ENCODE results near the gene RSPH9.

Gene RSPH9

GRCh38 chr6:43635387-43636307, 9.2 kb upstream of the RSPH9 start, which contains the start of gene MAD2L1BP:
Gene MAD2L1BP (plus strand): TSS chr6:43635840. CDS start chr6:43635876, 36 bp downstream.
- peaks cover 7% of the 10 kb centered on the region for H3K79me1 ChIP-seq (ENCODE audit: low read length)
- H3K9ac ChIP-seq (ENCODE audit: low read length) = peak within 1 kb of the TSS; percentile 92
- peaks cover 4% of the 10 kb centered on the region for H3K79me2 ChIP-seq (ENCODE audit: control insufficient read depth, insufficient read depth, low read length, poor library complexity)
- H3K4me3 ChIP-seq (ENCODE audit: low read depth, low read length) = peak within 1 kb of the TSS; percentile 93
- H3K36me3 ChIP-seq (ENCODE audit: control insufficient read depth in 1 of 2, insufficient read depth in 2 of 2, low read length in 2 of 2) = peaks cover 15 to 16% of the 10 kb centered on the region in 2 experiments
- H3K23ac ChIP-seq (ENCODE audit: low read length) = no peak within 1 kb of the TSS
- no peaks in the 10 kb centered on the region for H3K27me3 ChIP-seq (ENCODE audit: insufficient read depth, low read length)
- no CpG with 5 or more reads among the region's 48 CpGs for WGBS (ENCODE audit: extremely low coverage, insufficient coverage, insufficient read length)
- H2BK5ac ChIP-seq (ENCODE audit: low read depth, low read length, poor library complexity) = peak within 1 kb of the TSS; percentile 48
- peak; percentile 68 to 86 for DNase-seq
- H4K91ac ChIP-seq (ENCODE audit: low read depth, low read length) = peak within 1 kb of the TSS; percentile 87
- H2BK120ac ChIP-seq (ENCODE audit: insufficient read depth, low read length, poor library complexity) = peak within 1 kb of the TSS; percentile 67
- H3K27ac ChIP-seq (ENCODE audit: low read depth, low read length) = no peak within 1 kb of the TSS
- peak within 1 kb of the TSS; percentile 89 for H4K12ac ChIP-seq (ENCODE audit: low read depth, low read length)
- H3K9me3 ChIP-seq (ENCODE audit: insufficient read depth, low read depth, low read length) = no peaks in the 10 kb centered on the region
- H3K18ac ChIP-seq (ENCODE audit: low read length) = peak within 1 kb of the TSS; percentile 91
- peak within 1 kb of the TSS; percentile 94 for H2AFZ ChIP-seq (ENCODE audit: insufficient read depth, low read length, poor library complexity)
- H4K8ac ChIP-seq (ENCODE audit: low read depth, low read length) = peak within 1 kb of the TSS; percentile 97
- peak within 1 kb of the TSS; percentile 84 for H2AK5ac ChIP-seq (ENCODE audit: low read length)
- H2BK12ac ChIP-seq (ENCODE audit: low read length) = peak within 1 kb of the TSS; percentile 37
- H3K4me1 ChIP-seq (ENCODE audit: control insufficient read depth in 1 of 2, insufficient read depth in 2 of 2, low read length in 2 of 2) = peaks cover 10 to 12% of the 10 kb centered on the region in 2 experiments
- peak within 1 kb of the TSS; percentile 93 for H3K14ac ChIP-seq (ENCODE audit: low read length)
- peak within 1 kb of the TSS; percentile 71 for H3K4ac ChIP-seq (ENCODE audit: low read depth, low read length)
- H3K4me2 ChIP-seq (ENCODE audit: low read length) = peak within 1 kb of the TSS; percentile 62

GRCh38 chr6:43636308-43636659, 8.6 kb upstream of the RSPH9 start:
- Histone ChIP-seq H2AFZ (ENCODE audit: insufficient read depth, low read length, poor library complexity) (peak overlapping the region; percentile 81), H2BK120ac (ENCODE audit: insufficient read depth, low read length, poor library complexity) (no peak overlapping the region), H3K36me3 (ENCODE audit: control insufficient read depth in 1 of 2, insufficient read depth in 2 of 2, low read length in 2 of 2) (peaks cover 18 to 19% of the 10 kb centered on the region in 2 experiments), H3K4me1 (ENCODE audit: control insufficient read depth in 1 of 2, insufficient read depth in 2 of 2, low read length in 2 of 2) (peaks cover 7 to 8% of the 10 kb centered on the region in 2 experiments), H3K27me3 (ENCODE audit: insufficient read depth, low read length) (no peaks in the 10 kb centered on the region), H3K4me3 (ENCODE audit: low read depth, low read length) (peak overlapping the region; percentile 93), H2AK5ac (ENCODE audit: low read length) (no peak overlapping the region), H3K18ac (ENCODE audit: low read length) (no peak overlapping the region), H4K8ac (ENCODE audit: low read depth, low read length) (peak overlapping the region; percentile 97), H3K79me1 (ENCODE audit: low read length) (peaks cover 7% of the 10 kb centered on the region), H3K79me2 (ENCODE audit: control insufficient read depth, insufficient read depth, low read length, poor library complexity) (peaks cover 4% of the 10 kb centered on the region), H3K23ac (ENCODE audit: low read length) (no peak overlapping the region), H3K14ac (ENCODE audit: low read length) (no peak overlapping the region), H3K27ac (ENCODE audit: low read depth, low read length) (no peak overlapping the region), H2BK5ac (ENCODE audit: low read depth, low read length, poor library complexity) (no peak overlapping the region), H3K9ac (ENCODE audit: low read length) (peak overlapping the region; percentile 92), H3K4ac (ENCODE audit: low read depth, low read length) (peak overlapping the region; percentile 71), H4K91ac (ENCODE audit: low read depth, low read length) (peak overlapping the region; percentile 81), H3K9me3 (ENCODE audit: insufficient read depth, low read depth, low read length) (no peaks in the 10 kb centered on the region), H2BK12ac (ENCODE audit: low read length) (no peak overlapping the region), H4K12ac (ENCODE audit: low read depth, low read length) (no peak overlapping the region), H3K4me2 (ENCODE audit: low read length) (peak overlapping the region; percentile 62)
- DNase-seq = no peak
- no CpG with 5 or more reads among the region's 7 CpGs for WGBS (ENCODE audit: extremely low coverage, insufficient coverage, insufficient read length)

GRCh38 chr6:43639984-43640800, 4.6 kb upstream of the RSPH9 start:
- Histone ChIP-seq H3K79me1 (ENCODE audit: low read length) (peaks cover 7% of the 10 kb centered on the region), H3K14ac (ENCODE audit: low read length) (no peak overlapping the region), H3K27me3 (ENCODE audit: insufficient read depth, low read length) (no peaks in the 10 kb centered on the region), H3K79me2 (ENCODE audit: control insufficient read depth, insufficient read depth, low read length, poor library complexity) (peaks cover 4% of the 10 kb centered on the region), H2BK5ac (ENCODE audit: low read depth, low read length, poor library complexity) (no peak overlapping the region), H3K4me1 (ENCODE audit: control insufficient read depth in 1 of 2, insufficient read depth in 2 of 2, low read length in 2 of 2) (peaks cover 9 to 10% of the 10 kb centered on the region in 2 experiments), H3K9ac (ENCODE audit: low read length) (no peak overlapping the region), H3K18ac (ENCODE audit: low read length) (no peak overlapping the region), H2AFZ (ENCODE audit: insufficient read depth, low read length, poor library complexity) (no peak overlapping the region), H2BK12ac (ENCODE audit: low read length) (no peak overlapping the region), H2AK5ac (ENCODE audit: low read length) (no peak overlapping the region), H3K36me3 (ENCODE audit: control insufficient read depth in 1 of 2, insufficient read depth in 2 of 2, low read length in 2 of 2) (peaks cover 21 to 24% of the 10 kb centered on the region in 2 experiments), H3K23ac (ENCODE audit: low read length) (no peak overlapping the region), H4K91ac (ENCODE audit: low read depth, low read length) (no peak overlapping the region), H3K4ac (ENCODE audit: low read depth, low read length) (no peak overlapping the region), H3K4me3 (ENCODE audit: low read depth, low read length) (no peak overlapping the region), H4K8ac (ENCODE audit: low read depth, low read length) (no peak overlapping the region), H4K12ac (ENCODE audit: low read depth, low read length) (no peak overlapping the region), H3K4me2 (ENCODE audit: low read length) (no peak overlapping the region), H2BK120ac (ENCODE audit: insufficient read depth, low read length, poor library complexity) (no peak overlapping the region), H3K9me3 (ENCODE audit: insufficient read depth, low read depth, low read length) (no peaks in the 10 kb centered on the region), H3K27ac (ENCODE audit: low read depth, low read length) (no peak overlapping the region)
- no peak for DNase-seq
- WGBS (ENCODE audit: extremely low coverage, insufficient coverage, insufficient read length) = no CpG with 5 or more reads among the region's 21 CpGs

- Histone ChIP-seq H3K23ac (ENCODE audit: low read length) (no peak overlapping the region), H3K36me3 (ENCODE audit: control insufficient read depth in 1 of 2, insufficient read depth in 2 of 2, low read length in 2 of 2) (peaks cover 6 to 8% of the 10 kb centered on the region in 2 experiments), H3K9me3 (ENCODE audit: insufficient read depth, low read depth, low read length) (no peaks in the 10 kb centered on the region), H3K4me2 (ENCODE audit: low read length) (peak overlapping the region; percentile 70), H3K79me1 (ENCODE audit: low read length) (no peaks in the 10 kb centered on the region), H4K8ac (ENCODE audit: low read depth, low read length) (no peak overlapping the region), H3K27me3 (ENCODE audit: insufficient read depth, low read length) (no peaks in the 10 kb centered on the region), H2BK5ac (ENCODE audit: low read depth, low read length, poor library complexity) (no peak overlapping the region), H2AFZ (ENCODE audit: insufficient read depth, low read length, poor library complexity) (no peak overlapping the region), H3K4ac (ENCODE audit: low read depth, low read length) (no peak overlapping the region), H3K18ac (ENCODE audit: low read length) (no peak overlapping the region), H2BK12ac (ENCODE audit: low read length) (no peak overlapping the region), H3K4me3 (ENCODE audit: low read depth, low read length) (peak overlapping the region; percentile 65), H2AK5ac (ENCODE audit: low read length) (no peak overlapping the region), H3K79me2 (ENCODE audit: control insufficient read depth, insufficient read depth, low read length, poor library complexity) (no peaks in the 10 kb centered on the region), H2BK120ac (ENCODE audit: insufficient read depth, low read length, poor library complexity) (no peak overlapping the region), H3K4me1 (ENCODE audit: control insufficient read depth in 1 of 2, insufficient read depth in 2 of 2, low read length in 2 of 2) (peaks cover 4 to 5% of the 10 kb centered on the region in 2 experiments), H3K14ac (ENCODE audit: low read length) (no peak overlapping the region), H3K9ac (ENCODE audit: low read length) (no peak overlapping the region), H4K12ac (ENCODE audit: low read depth, low read length) (no peak overlapping the region), H3K27ac (ENCODE audit: low read depth, low read length) (no peak overlapping the region), H4K91ac (ENCODE audit: low read depth, low read length) (no peak overlapping the region)
- peak in 1 of 2 donors; percentile 14 for DNase-seq
- WGBS (ENCODE audit: extremely low coverage, insufficient coverage, insufficient read length) = no CpG with 5 or more reads among the region's 9 CpGs
Observed at GRCh38 chr6:43645613-43645964, 753 bp downstream of the RSPH9 start.

Data from trophoblast cell (in vitro differentiated cells and primary cell).